ENCODE results near the gene DNAJC6.

DNAJC6 gene

DNA sequence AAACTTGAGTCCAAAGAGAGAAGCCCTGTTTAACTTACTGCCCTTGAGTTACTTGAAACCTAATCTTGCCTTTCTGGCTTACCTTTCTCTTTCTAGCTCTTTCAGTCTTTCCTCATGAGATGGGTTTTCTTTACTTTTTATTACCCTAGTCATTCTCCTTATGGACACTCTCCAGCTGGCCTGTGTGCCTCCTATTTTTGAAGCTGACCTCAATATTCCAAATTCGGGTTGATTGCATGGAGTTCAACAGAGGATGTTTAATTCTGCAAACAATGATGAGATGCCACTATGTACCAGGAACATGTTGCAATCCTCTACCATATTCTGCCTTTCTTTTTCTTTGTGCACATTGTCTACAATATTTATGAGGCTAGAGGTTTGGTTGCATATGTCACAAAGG is 20.7 kb downstream of the DNAJC6 start:
- Histone ChIP-seq H3K9me3 (ENCODE audit: insufficient read depth, low read depth, low read length) (no peaks in the 10 kb centered on the region), H3K4me2 (ENCODE audit: low read depth, low read length, poor library complexity, severe bottlenecking) (no peak overlapping the region), H3F3A (ENCODE audit: low read depth) (no peaks in the 10 kb centered on the region), H3K4me1 (ENCODE audit: insufficient read depth, low read length, poor library complexity, severe bottlenecking) (peaks cover 5% of the 10 kb centered on the region), H4K20me1 (ENCODE audit: insufficient read depth, low read length, poor library complexity, severe bottlenecking) (no peaks in the 10 kb centered on the region), H2AFZ (ENCODE audit: low read length) (no peak overlapping the region), H3K36me3 (ENCODE audit: insufficient read depth, low read length) (no peaks in the 10 kb centered on the region), H3K9me2 (replicated peaks; ENCODE audit: low read depth, low read length) (no peaks in the 10 kb centered on the region), H3K27me3 (ENCODE audit: insufficient read depth, low read length, poor library complexity, severe bottlenecking) (no peaks in the 10 kb centered on the region), H3K9ac (ENCODE audit: low read depth, low read length, poor library complexity, severe bottlenecking) (no peak overlapping the region), H3K79me2 (ENCODE audit: insufficient read depth, low read length) (no peaks in the 10 kb centered on the region), H3K4me3 (ENCODE audit: low read length, poor library complexity, severe bottlenecking) (no peak overlapping the region)
- TF ChIP-seq EZH2phosphoT487 (IDR thresholded peaks at IDR 0.05; ENCODE audit: borderline replicate concordance), result no peak
- TF ChIP-seq, protein P1, sequence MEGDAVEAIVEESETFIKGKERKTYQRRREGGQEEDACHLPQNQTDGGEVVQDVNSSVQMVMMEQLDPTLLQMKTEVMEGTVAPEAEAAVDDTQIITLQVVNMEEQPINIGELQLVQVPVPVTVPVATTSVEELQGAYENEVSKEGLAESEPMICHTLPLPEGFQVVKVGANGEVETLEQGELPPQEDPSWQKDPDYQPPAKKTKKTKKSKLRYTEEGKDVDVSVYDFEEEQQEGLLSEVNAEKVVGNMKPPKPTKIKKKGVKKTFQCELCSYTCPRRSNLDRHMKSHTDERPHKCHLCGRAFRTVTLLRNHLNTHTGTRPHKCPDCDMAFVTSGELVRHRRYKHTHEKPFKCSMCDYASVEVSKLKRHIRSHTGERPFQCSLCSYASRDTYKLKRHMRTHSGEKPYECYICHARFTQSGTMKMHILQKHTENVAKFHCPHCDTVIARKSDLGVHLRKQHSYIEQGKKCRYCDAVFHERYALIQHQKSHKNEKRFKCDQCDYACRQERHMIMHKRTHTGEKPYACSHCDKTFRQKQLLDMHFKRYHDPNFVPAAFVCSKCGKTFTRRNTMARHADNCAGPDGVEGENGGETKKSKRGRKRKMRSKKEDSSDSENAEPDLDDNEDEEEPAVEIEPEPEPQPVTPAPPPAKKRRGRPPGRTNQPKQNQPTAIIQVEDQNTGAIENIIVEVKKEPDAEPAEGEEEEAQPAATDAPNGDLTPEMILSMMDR (conservative IDR thresholded peaks at IDR 0.05; ENCODE audit: low read length), result no peak

DNA sequence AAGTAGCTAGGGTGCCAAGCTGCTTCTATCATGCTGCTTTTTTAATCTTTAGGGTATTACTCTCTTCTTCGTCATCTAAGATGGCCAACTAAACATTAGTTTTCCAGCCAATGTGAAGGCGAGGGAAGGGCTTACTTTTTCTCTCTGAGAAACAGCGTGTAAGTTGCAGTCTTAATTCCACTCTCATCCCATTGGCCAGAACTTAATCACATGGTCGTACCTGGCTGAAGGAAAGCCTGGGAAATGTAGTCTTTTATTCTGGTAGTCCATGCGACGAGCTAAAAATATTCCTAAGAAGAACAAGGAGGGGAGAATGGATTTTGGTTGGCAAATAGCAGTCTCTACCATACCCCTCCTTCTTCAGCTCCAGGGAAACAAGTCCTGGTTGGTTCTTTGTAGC is 21.5 kb downstream of the DNAJC6 start:
- Histone ChIP-seq H3K4me2 (ENCODE audit: low read depth, low read length, poor library complexity, severe bottlenecking) (no peak overlapping the region), H3K9me2 (replicated peaks; ENCODE audit: low read depth, low read length) (no peaks in the 10 kb centered on the region), H3K36me3 (ENCODE audit: insufficient read depth, low read length) (no peaks in the 10 kb centered on the region), H3K9ac (ENCODE audit: low read depth, low read length, poor library complexity, severe bottlenecking) (no peak overlapping the region), H3F3A (ENCODE audit: low read depth) (no peaks in the 10 kb centered on the region), H2AFZ (ENCODE audit: low read length) (no peak overlapping the region), H3K4me1 (ENCODE audit: insufficient read depth, low read length, poor library complexity, severe bottlenecking) (no peaks in the 10 kb centered on the region), H3K27me3 (ENCODE audit: insufficient read depth, low read length, poor library complexity, severe bottlenecking) (no peaks in the 10 kb centered on the region), H3K79me2 (ENCODE audit: insufficient read depth, low read length) (no peaks in the 10 kb centered on the region), H3K9me3 (ENCODE audit: insufficient read depth, low read depth, low read length) (no peaks in the 10 kb centered on the region), H3K4me3 (ENCODE audit: low read length, poor library complexity, severe bottlenecking) (no peak overlapping the region), H4K20me1 (ENCODE audit: insufficient read depth, low read length, poor library complexity, severe bottlenecking) (no peaks in the 10 kb centered on the region)
- TF ChIP-seq, protein P1 (conservative IDR thresholded peaks at IDR 0.05; ENCODE audit: low read length), result no peak
- TF ChIP-seq EZH2phosphoT487 (IDR thresholded peaks at IDR 0.05; ENCODE audit: borderline replicate concordance), result no peak

DNA sequence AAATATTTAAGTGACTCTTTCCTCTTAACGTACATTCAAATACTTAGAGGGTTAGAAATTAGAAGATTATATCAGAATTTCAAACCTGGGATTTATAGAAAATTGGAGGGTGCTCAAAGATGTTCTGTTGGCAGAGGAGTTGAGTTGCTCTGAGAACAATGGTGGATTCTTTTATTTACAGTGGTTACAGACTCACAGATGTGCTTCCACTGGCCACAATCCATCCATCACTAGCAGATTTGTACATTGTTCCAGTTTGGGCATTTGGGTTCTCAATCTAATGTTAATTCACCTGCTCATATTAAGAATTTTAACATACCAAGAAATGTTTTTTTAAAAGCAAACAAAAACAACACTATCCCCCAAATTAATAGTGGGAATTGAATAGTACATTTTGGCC is 23.5 kb downstream of the DNAJC6 start:
- Histone ChIP-seq H3K4me3 (ENCODE audit: low read length, poor library complexity, severe bottlenecking) (no peak overlapping the region), H2AFZ (ENCODE audit: low read length) (no peak overlapping the region), H3K27me3 (ENCODE audit: insufficient read depth, low read length, poor library complexity, severe bottlenecking) (no peaks in the 10 kb centered on the region), H3K9me2 (replicated peaks; ENCODE audit: low read depth, low read length) (no peaks in the 10 kb centered on the region), H3K79me2 (ENCODE audit: insufficient read depth, low read length) (no peaks in the 10 kb centered on the region), H3K4me2 (ENCODE audit: low read depth, low read length, poor library complexity, severe bottlenecking) (no peak overlapping the region), H3F3A (ENCODE audit: low read depth) (no peaks in the 10 kb centered on the region), H3K4me1 (ENCODE audit: insufficient read depth, low read length, poor library complexity, severe bottlenecking) (no peaks in the 10 kb centered on the region), H3K36me3 (ENCODE audit: insufficient read depth, low read length) (no peaks in the 10 kb centered on the region), H3K9ac (ENCODE audit: low read depth, low read length, poor library complexity, severe bottlenecking) (no peak overlapping the region), H3K9me3 (ENCODE audit: insufficient read depth, low read depth, low read length) (no peaks in the 10 kb centered on the region), H4K20me1 (ENCODE audit: insufficient read depth, low read length, poor library complexity, severe bottlenecking) (no peaks in the 10 kb centered on the region)
- TF ChIP-seq, protein P1 (conservative IDR thresholded peaks at IDR 0.05; ENCODE audit: low read length), result no peak
- TF ChIP-seq EZH2phosphoT487 (IDR thresholded peaks at IDR 0.05; ENCODE audit: borderline replicate concordance), result no peak
